ENCODE results near the gene CD209. TPM values are rescaled to one million over a fixed set of nuclear protein-coding genes. Genes with fewer than 3 reads are reported as not detected.

CD209 gene
- total RNA-seq, 1 experiment from 2014 or later, result not detected

GRCh38 chr19:7705387-7706187 is 41.7 kb downstream of the CD209 start:
- ChIA-PET CTCF (no interaction called here), POLR2A (ENCODE audit: unreplicated experiment) (interaction anchor here (0.6 kb wide), 1 partner anchor 19 kb away, joined by 3 read pairs; no protein-coding TSS in a partner anchor)
- H3K27ac ChIP-seq (ENCODE audit: low read length), result no peak overlapping the region
- H3K36me3 ChIP-seq (ENCODE audit: low read depth, low read length), result no peaks in the 10 kb centered on the region
- intact Hi-C loops (cut with micrococcal nuclease), result no loop called here
- H3K9me3 ChIP-seq (ENCODE audit: low read length), result no peaks in the 10 kb centered on the region
- H2AFZ ChIP-seq (ENCODE audit: low read length), result no peak overlapping the region
- no peaks in the 10 kb centered on the region for H3F3A ChIP-seq (ENCODE audit: low read length, unreplicated experiment)
- TF ChIP-seq EZH2 (IDR thresholded peaks at IDR 0.05; ENCODE audit: low read length, unreplicated experiment), result no peak
- no peak for TF ChIP-seq CTCF (conservative IDR thresholded peaks at IDR 0.05; ENCODE audit: low read depth, low read length)
- no peak for TF ChIP-seq EZH2phosphoT487 (IDR thresholded peaks at IDR 0.05; ENCODE audit: borderline replicate concordance, low read length)
- H3K4me3 ChIP-seq (ENCODE audit: low read length), result no peak overlapping the region
- no peak for ATAC-seq
- no peaks in the 10 kb centered on the region for H4K20me1 ChIP-seq (ENCODE audit: low read length)
- no peak overlapping the region for H3K9ac ChIP-seq (ENCODE audit: low read length)
- H3K9me2 ChIP-seq (replicated peaks; ENCODE audit: low read length), result no peaks in the 10 kb centered on the region
- H3K79me2 ChIP-seq (ENCODE audit: low read length), result no peaks in the 10 kb centered on the region
- no peaks in the 10 kb centered on the region for H3K27me3 ChIP-seq (ENCODE audit: low read length)
- no peaks in the 10 kb centered on the region for H3K4me1 ChIP-seq (ENCODE audit: insufficient read depth, low read length)
- no peak for DNase-seq
- BruUV-seq (replicated peaks), result no TSS peak
- no peak overlapping the region for H3K4me2 ChIP-seq (ENCODE audit: low read length)

- Histone ChIP-seq H3K79me2 (ENCODE audit: low read length) (no peaks in the 10 kb centered on the region), H2AFZ (ENCODE audit: low read length) (no peak overlapping the region), H4K20me1 (ENCODE audit: low read length) (no peaks in the 10 kb centered on the region), H3K4me1 (ENCODE audit: insufficient read depth, low read length) (no peaks in the 10 kb centered on the region), H3K9me3 (ENCODE audit: low read length) (no peaks in the 10 kb centered on the region), H3F3A (ENCODE audit: low read length, unreplicated experiment) (no peaks in the 10 kb centered on the region), H3K27ac (ENCODE audit: low read length) (no peak overlapping the region), H3K4me2 (ENCODE audit: low read length) (no peak overlapping the region), H3K4me3 (ENCODE audit: low read length) (no peak overlapping the region), H3K9ac (ENCODE audit: low read length) (no peak overlapping the region), H3K9me2 (replicated peaks; ENCODE audit: low read length) (no peaks in the 10 kb centered on the region), H3K27me3 (ENCODE audit: low read length) (peaks cover 3% of the 10 kb centered on the region; the same call in 1 of the 2 replicates), H3K36me3 (ENCODE audit: low read depth, low read length) (no peaks in the 10 kb centered on the region)
- TF ChIP-seq EZH2 (IDR thresholded peaks at IDR 0.05; ENCODE audit: low read length, unreplicated experiment), result no peak
- TF ChIP-seq EZH2phosphoT487 (IDR thresholded peaks at IDR 0.05; ENCODE audit: borderline replicate concordance, low read length), result no peak
- no peak for TF ChIP-seq CTCF (conservative IDR thresholded peaks at IDR 0.05; ENCODE audit: low read depth, low read length)
- CTCF ChIA-PET, result no interaction called here
- ATAC-seq (no peak), DNase-seq (no peak)
- POLR2A ChIA-PET (ENCODE audit: unreplicated experiment), result no interaction called here
- no TSS peak for BruUV-seq (replicated peaks)
- intact Hi-C loops (cut with micrococcal nuclease), result no loop called here
These were observed 42.9 kb downstream of the CD209 start for GRCh38 chr19:7704280-7705060.
